ENCODE measurements around the gene TGM4.

TGM4 gene

GRCh38 chr3:44831232-44831631 is 43.2 kb upstream of the TGM4 start:
- no peak overlapping the region for H3K4me3 ChIP-seq (ENCODE audit: insufficient read depth, low read length, poor library complexity, severe bottlenecking)
- no peak overlapping the region for H3K9ac ChIP-seq (ENCODE audit: low read length)
- peaks cover 77% of the 10 kb centered on the region for H3K36me3 ChIP-seq (ENCODE audit: low read length)
- no peaks in the 10 kb centered on the region for H3K27me3 ChIP-seq (ENCODE audit: low read length)
- no peaks in the 10 kb centered on the region for H4K20me1 ChIP-seq (ENCODE audit: low read depth, low read length)
- no peak overlapping the region for H2AFZ ChIP-seq (ENCODE audit: low read depth, low read length, severe bottlenecking)
- TF ChIP-seq EZH2phosphoT487 (conservative IDR thresholded peaks at IDR 0.05; ENCODE audit: low read length) (no peak), CTCF (IDR thresholded peaks at IDR 0.05; ENCODE audit: insufficient read depth, low read length, poor library complexity, severe bottlenecking) (no peak)
- H3K9me3 ChIP-seq (ENCODE audit: insufficient read depth, low read length), result no peaks in the 10 kb centered on the region
- no peaks in the 10 kb centered on the region for H3K9me2 ChIP-seq (replicated peaks; ENCODE audit: insufficient read depth, low read length)
- H3K27ac ChIP-seq (ENCODE audit: low read depth, low read length), result no peak overlapping the region
- H3K79me2 ChIP-seq (ENCODE audit: insufficient read depth, low read length), result no peaks in the 10 kb centered on the region
- H3K4me2 ChIP-seq (ENCODE audit: low read depth, low read length, poor library complexity, severe bottlenecking), result no peak overlapping the region
- peaks cover 3% of the 10 kb centered on the region; the same call in 1 of the 2 replicates for H3F3A ChIP-seq (ENCODE audit: insufficient read depth)

DNA sequence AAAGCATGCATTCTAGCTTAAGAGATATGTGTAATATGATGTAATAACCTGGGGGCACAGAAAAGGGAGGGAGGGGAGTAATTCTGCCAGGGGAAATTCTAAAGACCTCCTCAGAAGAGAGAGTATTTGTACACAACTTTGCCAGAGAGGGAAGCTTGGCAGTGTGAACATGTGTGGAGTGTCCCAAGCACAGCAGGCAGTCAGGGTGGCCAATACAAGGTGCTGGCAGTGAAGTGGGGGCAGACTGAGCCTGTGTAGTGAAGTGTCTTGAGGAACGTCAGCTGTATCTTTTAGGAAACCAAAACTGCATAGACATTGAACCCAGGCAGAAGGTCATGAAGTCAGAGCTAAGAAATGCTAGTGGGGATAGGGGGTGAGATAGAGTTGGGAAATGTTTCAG is 42.4 kb upstream of the TGM4 start:
- no peaks in the 10 kb centered on the region for H4K20me1 ChIP-seq (ENCODE audit: low read depth, low read length)
- peaks cover 77% of the 10 kb centered on the region for H3K36me3 ChIP-seq (ENCODE audit: low read length)
- no peaks in the 10 kb centered on the region for H3K79me2 ChIP-seq (ENCODE audit: insufficient read depth, low read length)
- no peak overlapping the region for H3K4me2 ChIP-seq (ENCODE audit: low read depth, low read length, poor library complexity, severe bottlenecking)
- H3K4me3 ChIP-seq (ENCODE audit: insufficient read depth, low read length, poor library complexity, severe bottlenecking), result no peak overlapping the region
- H3K27ac ChIP-seq (ENCODE audit: low read depth, low read length), result no peak overlapping the region
- no peaks in the 10 kb centered on the region for H3K9me2 ChIP-seq (replicated peaks; ENCODE audit: insufficient read depth, low read length)
- H3K9ac ChIP-seq (ENCODE audit: low read length), result no peak overlapping the region
- H2AFZ ChIP-seq (ENCODE audit: low read depth, low read length, severe bottlenecking), result no peak overlapping the region
- peaks cover 3% of the 10 kb centered on the region; the same call in 1 of the 2 replicates for H3F3A ChIP-seq (ENCODE audit: insufficient read depth)
- H3K27me3 ChIP-seq (ENCODE audit: low read length), result no peaks in the 10 kb centered on the region
- no peak for TF ChIP-seq EZH2phosphoT487 (conservative IDR thresholded peaks at IDR 0.05; ENCODE audit: low read length)
- no peak for TF ChIP-seq CTCF (IDR thresholded peaks at IDR 0.05; ENCODE audit: insufficient read depth, low read length, poor library complexity, severe bottlenecking)
- 0 out of 2 replicates have a peak, but pooled peaks cover 5% of the 10 kb centered on the region for H3K9me3 ChIP-seq (ENCODE audit: insufficient read depth, low read length)

DNA sequence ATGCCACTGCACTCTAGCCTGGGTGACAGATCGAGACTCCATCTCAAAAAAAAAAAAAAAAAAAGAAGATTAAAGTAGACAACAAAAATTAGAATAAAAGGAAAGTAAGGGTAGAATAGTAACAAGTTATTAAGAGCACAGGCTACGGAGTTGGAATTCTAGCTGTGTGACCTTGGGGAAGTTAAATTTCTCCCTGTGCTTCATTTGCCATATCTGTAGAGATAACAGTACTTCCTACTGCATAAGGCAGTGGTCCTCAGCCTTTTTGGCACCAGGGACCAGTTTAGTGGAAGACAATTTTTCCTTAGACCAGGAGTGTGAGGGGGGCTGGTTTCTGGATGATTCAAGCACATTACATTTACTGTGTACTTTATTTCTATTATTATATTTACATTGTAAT is 41.4 kb upstream of the TGM4 start:
- Histone ChIP-seq H3K79me2 (ENCODE audit: insufficient read depth, low read length) (no peaks in the 10 kb centered on the region), H3K9me3 (ENCODE audit: insufficient read depth, low read length) (0 out of 2 replicates have a peak, but pooled peaks cover 5% of the 10 kb centered on the region), H2AFZ (ENCODE audit: low read depth, low read length, severe bottlenecking) (no peak overlapping the region), H3K36me3 (ENCODE audit: low read length) (peaks cover 80% of the 10 kb centered on the region), H3K9me2 (replicated peaks; ENCODE audit: insufficient read depth, low read length) (no peaks in the 10 kb centered on the region), H3F3A (ENCODE audit: insufficient read depth) (no peaks in the 10 kb centered on the region), H3K27ac (ENCODE audit: low read depth, low read length) (no peak overlapping the region), H3K4me2 (ENCODE audit: low read depth, low read length, poor library complexity, severe bottlenecking) (no peak overlapping the region), H3K27me3 (ENCODE audit: low read length) (no peaks in the 10 kb centered on the region), H4K20me1 (ENCODE audit: low read depth, low read length) (no peaks in the 10 kb centered on the region), H3K4me3 (ENCODE audit: insufficient read depth, low read length, poor library complexity, severe bottlenecking) (no peak overlapping the region), H3K9ac (ENCODE audit: low read length) (no peak overlapping the region)
- TF ChIP-seq EZH2phosphoT487 (conservative IDR thresholded peaks at IDR 0.05; ENCODE audit: low read length) (no peak), CTCF (IDR thresholded peaks at IDR 0.05; ENCODE audit: insufficient read depth, low read length, poor library complexity, severe bottlenecking) (no peak)
